HCT116 (cell line): ENCODE data around the gene DHX32. TPM values are rescaled to one million over a fixed set of nuclear protein-coding genes. Genes with fewer than 3 reads are reported as not detected.

ENCODE experiments used
- ATAC-seq: fragments of 200-7000 bp; cut with Tn5 transposase; 2 replicates; pipeline ENCODE4 v1.9.1; 2020; ENCODE audit warnings: mild to moderate bottlenecking, moderate library complexity
- BruUV-seq: library from RNA; stranded (reverse); fragments of 400-500 nt; replicated peaks from 2 replicates; lab custom pipeline; 2021; lab: Mats Ljungman, UMichigan
- CTCF ChIA-PET: fragments of 300-600 bp; sonication (Branson Sonifier 250); formaldehyde crosslinking; loops from one replicate; lab custom pipeline; 2021; ENCODE audit warnings: antibody characterized with exemption; lab: Charles Lee
- POLR2A ChIA-PET: fragments of 300-600, 350-600 bp; sonication (Branson Sonifier 250); formaldehyde crosslinking; loops from one replicate; lab custom pipeline; 2021; ENCODE audit warnings: antibody characterized with exemption; lab: Charles Lee
- RAD21 ChIA-PET, 2 experiments: fragments of 300-600 bp; sonication (Branson Sonifier 250); formaldehyde crosslinking; loops; one replicate each; lab custom pipeline; 2023; ENCODE audit warnings: low total read pairs in 2 of 2; ENCODE audit not compliant: uncharacterized antibody in 2 of 2, unreplicated experiment in 2 of 2, low non-redundant PET in 1 of 2; lab: Charles Lee
- DNase-seq: peaks from one replicate; pipeline ENCODE4 v3.0.0-alpha.2; 2010; ENCODE audit warnings: low read depth, low spot score
- H2AFZ ChIP-seq: fragments of 200-600 bp; shearing (Covaris generic), sonication (generic); 2 replicates; pipeline ENCODE4 v1.6.1; 2017; ENCODE audit warnings: low read depth, mixed run types, mixed read lengths, antibody characterized with exemption, low read length; ENCODE audit not compliant: poor library complexity, severe bottlenecking
- H3K27ac ChIP-seq: 2 replicates; pipeline ENCODE4 v1.5.1; 2012; ENCODE audit warnings: low read depth, low read length
- H3K27me3 ChIP-seq: fragments of 200-600 bp; sonication (generic); 2 replicates; pipeline ENCODE4 v1.6.1; 2016; ENCODE audit warnings: mixed run types, low read length, mixed read lengths; ENCODE audit not compliant: insufficient read depth
- H3K36me3 ChIP-seq, 2 experiments: fragments of 200-500 bp in 1 of 2; fragments of 200-600 bp in 1 of 2; sonication (Bioruptor generic) in 1 of 2; sonication (generic) in 1 of 2; 2 replicates each; pipeline versions ENCODE4 v1.5.1 to v1.6.1; 2014 to 2016; ENCODE audit warnings: low read length in 2 of 2, inconsistent platforms in 1 of 2, mixed read lengths in 1 of 2, mixed run types in 1 of 2; ENCODE audit not compliant: insufficient read depth in 2 of 2, control insufficient read depth in 1 of 2
- H3K4me1 ChIP-seq, 2 experiments: fragments of 200-600 bp in 1 of 2; sonication (generic) in 1 of 2; 2 replicates each; pipeline versions ENCODE4 v1.5.1 to v1.6.1; 2012 to 2017; ENCODE audit warnings: low read length in 2 of 2, inconsistent platforms in 1 of 2, mild to moderate bottlenecking in 1 of 2, mixed read lengths in 1 of 2, mixed run types in 1 of 2, moderate library complexity in 1 of 2; ENCODE audit not compliant: insufficient read depth in 2 of 2, control insufficient read depth in 1 of 2
- H3K4me2 ChIP-seq: fragments of 200-600 bp; sonication (generic); 2 replicates; pipeline ENCODE4 v1.6.1; 2017; ENCODE audit warnings: mixed run types, low read length, mixed read lengths
- H3K4me3 ChIP-seq, 2 experiments: fragments of 200-600 bp in 1 of 2; sonication (generic) in 1 of 2; replicated peaks in 1 of 2; 2 replicates each; pipeline ENCODE4 v1.5.1; 2011 to 2016; ENCODE audit warnings: low read length in 2 of 2, control low read depth in 1 of 2, low read depth in 1 of 2, mild to moderate bottlenecking in 1 of 2, mixed read lengths in 1 of 2, mixed run types in 1 of 2
- H3K79me2 ChIP-seq: fragments of 200-600 bp; sonication (generic); 2 replicates; pipeline ENCODE4 v1.6.1; 2017; ENCODE audit warnings: mild to moderate bottlenecking, mixed run types, low read length, moderate library complexity, mixed read lengths; ENCODE audit not compliant: insufficient read depth
- H3K9ac ChIP-seq: fragments of 200-600 bp; sonication (generic); 2 replicates; pipeline ENCODE4 v1.6.1; 2016; ENCODE audit warnings: low read length, mixed read lengths
- H3K9me2 ChIP-seq: fragments of 200-600 bp; sonication (generic), shearing (Covaris generic); 2 replicates; pipeline ENCODE4 v1.6.1; 2017; ENCODE audit warnings: mixed run types, mild to moderate bottlenecking, moderate library complexity; ENCODE audit not compliant: insufficient read depth
- H3K9me3 ChIP-seq, 2 experiments: fragments of 200-500 bp in 1 of 2; fragments of 200-600 bp in 1 of 2; sonication (Bioruptor generic) in 1 of 2; sonication (generic) in 1 of 2; 2 replicates each; pipeline ENCODE4 v1.6.1; 2014 to 2017; ENCODE audit warnings: low read length in 2 of 2, mixed read lengths in 2 of 2, inconsistent platforms in 1 of 2, low read depth in 1 of 2, mild to moderate bottlenecking in 1 of 2, mixed run types in 1 of 2, moderate library complexity in 1 of 2; ENCODE audit not compliant: control insufficient read depth in 1 of 2, insufficient read depth in 1 of 2
- H4K20me1 ChIP-seq: fragments of 200-600 bp; sonication (generic), shearing (Covaris generic); 2 replicates; pipeline ENCODE4 v1.6.1; 2017; ENCODE audit warnings: mixed run types, mild to moderate bottlenecking, moderate library complexity; ENCODE audit not compliant: insufficient read depth
- CEBPB ChIP-seq: IDR thresholded peaks from 2 replicates; pipeline ENCODE4 v1.6.1; 2012; ENCODE audit warnings: low read depth
- ELF1 ChIP-seq: IDR thresholded peaks from 2 replicates; pipeline ENCODE4 v1.6.1; 2012; ENCODE audit warnings: low read depth, borderline replicate concordance
- EZH2 ChIP-seq: fragments of 200-600 bp; sonication (generic); IDR thresholded peaks from 2 replicates; pipeline ENCODE4 v1.6.1; 2017; ENCODE audit warnings: antibody characterized with exemption, mixed run types
- FOSL1 ChIP-seq: IDR thresholded peaks from 2 replicates; pipeline ENCODE4 v1.6.1; 2012; ENCODE audit warnings: low read depth
- JUND ChIP-seq: IDR thresholded peaks from 2 replicates; pipeline ENCODE4 v1.6.1; 2012
- POLR2A ChIP-seq: IDR thresholded peaks from 2 replicates; pipeline ENCODE4 v1.7.0; 2011; ENCODE audit warnings: borderline replicate concordance; ENCODE audit not compliant: insufficient read depth, insufficient read length; ENCODE audit errors: extremely low read depth
- POLR2AphosphoS5 ChIP-seq: IDR thresholded peaks from 2 replicates; pipeline ENCODE4 v1.6.1; 2011; ENCODE audit warnings: mild to moderate bottlenecking, low read depth, low read length, moderate library complexity
- TCF7L2 ChIP-seq: IDR thresholded peaks from 2 replicates; pipeline ENCODE4 v1.7.0; 2011; ENCODE audit warnings: borderline replicate concordance, inconsistent platforms; ENCODE audit not compliant: insufficient read depth, insufficient read length; ENCODE audit errors: extremely low read depth
- YY1 ChIP-seq: IDR thresholded peaks from 2 replicates; pipeline ENCODE4 v1.6.1; 2011; ENCODE audit warnings: low read length, low read depth, moderate library complexity, mild to moderate bottlenecking; ENCODE audit not compliant: insufficient replicate concordance; ENCODE audit errors: extremely low read depth
- ZFX ChIP-seq: fragments of 450-650 bp; IDR thresholded peaks from 2 replicates; pipeline ENCODE4 v1.6.1; 2017
- ZNF274 ChIP-seq: fragments of 200-500 bp; sonication (Bioruptor generic); IDR thresholded peaks from 2 replicates; pipeline ENCODE4 v1.6.1; 2014; ENCODE audit warnings: mild to moderate bottlenecking, low read depth, low read length, inconsistent platforms
- intact Hi-C: fragments of 100-400 bp; cut with micrococcal nuclease; formaldehyde crosslinking; loops from 2 replicates; pipeline ENCODE4 v1.10.0; 2022
- total RNA-seq: library from RNA; stranded (reverse); gene quantifications from one replicate; pipeline ENCODE4 v1.2.1, GENCODE V29; 2021; ENCODE audit not compliant: unreplicated experiment
- TF ChIP-seq, protein P1 (sequence below): IDR thresholded peaks from 2 replicates; pipeline ENCODE4 v1.6.1; 2011; ENCODE audit warnings: mild to moderate bottlenecking, low read length, moderate library complexity; ENCODE audit not compliant: insufficient replicate concordance; ENCODE audit errors: extremely low read depth
- TF ChIP-seq, protein P2 (sequence below): IDR thresholded peaks from 2 replicates; pipeline ENCODE4 v1.6.1; 2012
- TF ChIP-seq, protein P3 (sequence below): IDR thresholded peaks from 2 replicates; pipeline ENCODE4 v1.6.1; 2012; ENCODE audit warnings: low read depth
- TF ChIP-seq, protein P4 (sequence below), 3 experiments: fragments of 200-600 bp in 1 of 3; sonication (generic) in 1 of 3; IDR thresholded peaks in 2 of 3; conservative IDR thresholded peaks in 1 of 3; 2 replicates each; pipeline ENCODE4 v1.5.1; 2012 to 2017; ENCODE audit warnings: low read depth in 2 of 3, low read length in 2 of 3, antibody characterized with exemption in 1 of 3, borderline replicate concordance in 1 of 3, control low read depth in 1 of 3, mild to moderate bottlenecking in 1 of 3, mixed read lengths in 1 of 3, mixed run types in 1 of 3, moderate library complexity in 1 of 3; ENCODE audit not compliant: insufficient read depth in 1 of 3
- TF ChIP-seq, protein P5 (sequence below): IDR thresholded peaks from 2 replicates; pipeline ENCODE4 v1.6.1; 2012

Gene DHX32
- total RNA-seq, 1 experiment from 2014 or later = 50.9 TPM

DNA sequence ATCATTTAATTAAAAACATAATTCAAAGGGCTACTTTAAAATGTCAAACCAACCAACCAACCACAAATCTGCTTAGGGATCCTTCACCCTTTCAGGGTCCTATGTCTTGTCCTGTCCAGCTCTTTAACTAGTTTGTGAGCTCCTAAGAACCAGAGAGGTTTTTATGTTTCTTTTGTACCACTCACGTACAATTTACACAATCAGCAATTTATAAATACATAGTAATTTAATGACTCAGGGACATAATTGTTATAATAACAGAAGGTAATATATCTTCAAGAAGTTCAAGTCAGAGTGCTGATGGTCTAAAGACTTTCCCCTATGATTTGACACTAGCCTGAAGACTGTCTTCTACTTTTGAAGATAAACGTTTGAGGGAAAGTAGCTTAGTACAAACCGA is 16.0 kb downstream of the DHX32 start:
- H3K36me3 ChIP-seq = peaks cover 0 to 9% of the 10 kb centered on the region in 2 experiments; a peak in 3 of 4 replicates
- H3K4me3 ChIP-seq = no peak overlapping the region
- POLR2A ChIA-PET = no interaction called here
- no peak for DNase-seq
- H3K4me2 ChIP-seq = no peak overlapping the region
- H3K79me2 ChIP-seq = no peaks in the 10 kb centered on the region
- TF ChIP-seq POLR2AphosphoS5 (no peak), YY1 (no peak), CEBPB (no peak), JUND (no peak), FOSL1 (no peak), ZNF274 (no peak), ZFX (no peak), ELF1 (no peak), EZH2 (no peak), POLR2A (no peak), TCF7L2 (no peak)
- TF ChIP-seq, protein P1, sequence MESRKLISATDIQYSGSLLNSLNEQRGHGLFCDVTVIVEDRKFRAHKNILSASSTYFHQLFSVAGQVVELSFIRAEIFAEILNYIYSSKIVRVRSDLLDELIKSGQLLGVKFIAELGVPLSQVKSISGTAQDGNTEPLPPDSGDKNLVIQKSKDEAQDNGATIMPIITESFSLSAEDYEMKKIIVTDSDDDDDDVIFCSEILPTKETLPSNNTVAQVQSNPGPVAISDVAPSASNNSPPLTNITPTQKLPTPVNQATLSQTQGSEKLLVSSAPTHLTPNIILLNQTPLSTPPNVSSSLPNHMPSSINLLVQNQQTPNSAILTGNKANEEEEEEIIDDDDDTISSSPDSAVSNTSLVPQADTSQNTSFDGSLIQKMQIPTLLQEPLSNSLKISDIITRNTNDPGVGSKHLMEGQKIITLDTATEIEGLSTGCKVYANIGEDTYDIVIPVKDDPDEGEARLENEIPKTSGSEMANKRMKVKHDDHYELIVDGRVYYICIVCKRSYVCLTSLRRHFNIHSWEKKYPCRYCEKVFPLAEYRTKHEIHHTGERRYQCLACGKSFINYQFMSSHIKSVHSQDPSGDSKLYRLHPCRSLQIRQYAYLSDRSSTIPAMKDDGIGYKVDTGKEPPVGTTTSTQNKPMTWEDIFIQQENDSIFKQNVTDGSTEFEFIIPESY = no peak
- TF ChIP-seq, protein P2, sequence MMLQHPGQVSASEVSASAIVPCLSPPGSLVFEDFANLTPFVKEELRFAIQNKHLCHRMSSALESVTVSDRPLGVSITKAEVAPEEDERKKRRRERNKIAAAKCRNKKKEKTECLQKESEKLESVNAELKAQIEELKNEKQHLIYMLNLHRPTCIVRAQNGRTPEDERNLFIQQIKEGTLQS = no peak
- TF ChIP-seq, protein P3, sequence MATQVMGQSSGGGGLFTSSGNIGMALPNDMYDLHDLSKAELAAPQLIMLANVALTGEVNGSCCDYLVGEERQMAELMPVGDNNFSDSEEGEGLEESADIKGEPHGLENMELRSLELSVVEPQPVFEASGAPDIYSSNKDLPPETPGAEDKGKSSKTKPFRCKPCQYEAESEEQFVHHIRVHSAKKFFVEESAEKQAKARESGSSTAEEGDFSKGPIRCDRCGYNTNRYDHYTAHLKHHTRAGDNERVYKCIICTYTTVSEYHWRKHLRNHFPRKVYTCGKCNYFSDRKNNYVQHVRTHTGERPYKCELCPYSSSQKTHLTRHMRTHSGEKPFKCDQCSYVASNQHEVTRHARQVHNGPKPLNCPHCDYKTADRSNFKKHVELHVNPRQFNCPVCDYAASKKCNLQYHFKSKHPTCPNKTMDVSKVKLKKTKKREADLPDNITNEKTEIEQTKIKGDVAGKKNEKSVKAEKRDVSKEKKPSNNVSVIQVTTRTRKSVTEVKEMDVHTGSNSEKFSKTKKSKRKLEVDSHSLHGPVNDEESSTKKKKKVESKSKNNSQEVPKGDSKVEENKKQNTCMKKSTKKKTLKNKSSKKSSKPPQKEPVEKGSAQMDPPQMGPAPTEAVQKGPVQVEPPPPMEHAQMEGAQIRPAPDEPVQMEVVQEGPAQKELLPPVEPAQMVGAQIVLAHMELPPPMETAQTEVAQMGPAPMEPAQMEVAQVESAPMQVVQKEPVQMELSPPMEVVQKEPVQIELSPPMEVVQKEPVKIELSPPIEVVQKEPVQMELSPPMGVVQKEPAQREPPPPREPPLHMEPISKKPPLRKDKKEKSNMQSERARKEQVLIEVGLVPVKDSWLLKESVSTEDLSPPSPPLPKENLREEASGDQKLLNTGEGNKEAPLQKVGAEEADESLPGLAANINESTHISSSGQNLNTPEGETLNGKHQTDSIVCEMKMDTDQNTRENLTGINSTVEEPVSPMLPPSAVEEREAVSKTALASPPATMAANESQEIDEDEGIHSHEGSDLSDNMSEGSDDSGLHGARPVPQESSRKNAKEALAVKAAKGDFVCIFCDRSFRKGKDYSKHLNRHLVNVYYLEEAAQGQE = no peak
- TF ChIP-seq, protein P4, sequence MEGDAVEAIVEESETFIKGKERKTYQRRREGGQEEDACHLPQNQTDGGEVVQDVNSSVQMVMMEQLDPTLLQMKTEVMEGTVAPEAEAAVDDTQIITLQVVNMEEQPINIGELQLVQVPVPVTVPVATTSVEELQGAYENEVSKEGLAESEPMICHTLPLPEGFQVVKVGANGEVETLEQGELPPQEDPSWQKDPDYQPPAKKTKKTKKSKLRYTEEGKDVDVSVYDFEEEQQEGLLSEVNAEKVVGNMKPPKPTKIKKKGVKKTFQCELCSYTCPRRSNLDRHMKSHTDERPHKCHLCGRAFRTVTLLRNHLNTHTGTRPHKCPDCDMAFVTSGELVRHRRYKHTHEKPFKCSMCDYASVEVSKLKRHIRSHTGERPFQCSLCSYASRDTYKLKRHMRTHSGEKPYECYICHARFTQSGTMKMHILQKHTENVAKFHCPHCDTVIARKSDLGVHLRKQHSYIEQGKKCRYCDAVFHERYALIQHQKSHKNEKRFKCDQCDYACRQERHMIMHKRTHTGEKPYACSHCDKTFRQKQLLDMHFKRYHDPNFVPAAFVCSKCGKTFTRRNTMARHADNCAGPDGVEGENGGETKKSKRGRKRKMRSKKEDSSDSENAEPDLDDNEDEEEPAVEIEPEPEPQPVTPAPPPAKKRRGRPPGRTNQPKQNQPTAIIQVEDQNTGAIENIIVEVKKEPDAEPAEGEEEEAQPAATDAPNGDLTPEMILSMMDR (IDR thresholded peaks at IDR 0.05 in 2 of 3, conservative IDR thresholded peaks at IDR 0.05 in 1 of 3; ENCODE audit: borderline replicate concordance in 1 of 3, insufficient read depth in 1 of 3, low read depth in 2 of 3, low read length in 2 of 3) = no peak
- TF ChIP-seq, protein P5, sequence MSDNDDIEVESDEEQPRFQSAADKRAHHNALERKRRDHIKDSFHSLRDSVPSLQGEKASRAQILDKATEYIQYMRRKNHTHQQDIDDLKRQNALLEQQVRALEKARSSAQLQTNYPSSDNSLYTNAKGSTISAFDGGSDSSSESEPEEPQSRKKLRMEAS = no peak
- H3K9me2 ChIP-seq = no peaks in the 10 kb centered on the region
- no peaks in the 10 kb centered on the region for H4K20me1 ChIP-seq
- H3K27ac ChIP-seq = no peak overlapping the region
- H3K4me1 ChIP-seq = no peaks in the 10 kb centered on the region
- H3K9ac ChIP-seq = no peak overlapping the region
- H3K9me3 ChIP-seq = no peaks in the 10 kb centered on the region
- no peak overlapping the region for H2AFZ ChIP-seq
- no peak for ATAC-seq
- BruUV-seq = no TSS peak
- RAD21 ChIA-PET = no interaction called here
- no peaks in the 10 kb centered on the region for H3K27me3 ChIP-seq
- intact Hi-C loops = loop anchor here (2.0 to 10.0 kb wide), 4 partner anchors 67 to 884 kb away; no protein-coding TSS in a partner anchor
- CTCF ChIA-PET = no interaction called here
